Upper lobe of left lung (tissue), 4 donors: ENCODE data around the gene SWT1.

Experiments
- EP300 ChIP-seq, 4 donors: sonication (generic); formaldehyde crosslinking; IDR thresholded peaks; one replicate each; pipeline ENCODE4 v1.5.1; 2017; ENCODE audit warnings: antibody characterized with exemption in 4 of 4, control low read depth in 2 of 4
- TF ChIP-seq, protein P1 (sequence below), 6 experiments: fragments of 450-650 bp in 4 of 6; fragments of 200-600 bp in 2 of 6; sonication (generic) in 2 of 6; IDR thresholded peaks; one replicate each; pipeline ENCODE4 v1.5.1; 2016 to 2019; ENCODE audit warnings: antibody characterized with exemption in 6 of 6

DNA sequence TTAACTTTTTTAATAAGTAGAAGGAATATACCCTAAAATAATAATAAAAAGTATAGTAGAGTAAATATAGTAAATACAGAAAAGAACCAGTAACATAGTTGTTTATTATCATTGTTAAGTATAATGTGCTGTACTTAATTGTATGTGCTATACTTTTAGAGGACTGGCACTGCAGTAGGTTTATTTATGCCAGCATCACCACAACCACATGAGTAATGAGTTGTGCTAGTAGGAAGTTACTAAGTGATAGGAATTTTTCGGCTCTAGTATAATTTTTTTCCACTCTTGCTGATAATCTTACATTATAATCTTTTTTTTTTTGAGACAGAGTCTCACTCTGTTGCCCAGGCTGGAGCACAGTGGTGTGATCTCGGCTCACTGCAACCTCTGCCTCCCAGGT is 88.5 kb downstream of the SWT1 start:
- TF ChIP-seq EP300 (IDR thresholded peaks at IDR 0.05) = no peak
- TF ChIP-seq, protein P1, sequence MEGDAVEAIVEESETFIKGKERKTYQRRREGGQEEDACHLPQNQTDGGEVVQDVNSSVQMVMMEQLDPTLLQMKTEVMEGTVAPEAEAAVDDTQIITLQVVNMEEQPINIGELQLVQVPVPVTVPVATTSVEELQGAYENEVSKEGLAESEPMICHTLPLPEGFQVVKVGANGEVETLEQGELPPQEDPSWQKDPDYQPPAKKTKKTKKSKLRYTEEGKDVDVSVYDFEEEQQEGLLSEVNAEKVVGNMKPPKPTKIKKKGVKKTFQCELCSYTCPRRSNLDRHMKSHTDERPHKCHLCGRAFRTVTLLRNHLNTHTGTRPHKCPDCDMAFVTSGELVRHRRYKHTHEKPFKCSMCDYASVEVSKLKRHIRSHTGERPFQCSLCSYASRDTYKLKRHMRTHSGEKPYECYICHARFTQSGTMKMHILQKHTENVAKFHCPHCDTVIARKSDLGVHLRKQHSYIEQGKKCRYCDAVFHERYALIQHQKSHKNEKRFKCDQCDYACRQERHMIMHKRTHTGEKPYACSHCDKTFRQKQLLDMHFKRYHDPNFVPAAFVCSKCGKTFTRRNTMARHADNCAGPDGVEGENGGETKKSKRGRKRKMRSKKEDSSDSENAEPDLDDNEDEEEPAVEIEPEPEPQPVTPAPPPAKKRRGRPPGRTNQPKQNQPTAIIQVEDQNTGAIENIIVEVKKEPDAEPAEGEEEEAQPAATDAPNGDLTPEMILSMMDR (IDR thresholded peaks at IDR 0.05) = no peak
